ENCODE results near the gene MTERF1. TPM values are rescaled to one million over a fixed set of nuclear protein-coding genes. Genes with fewer than 3 reads are reported as not detected.

MTERF1 gene
- total and polyA plus RNA-seq, 2 of the 13 experiments (the other 11 are each of a cell fraction or from before 2014, with no cell fraction given), result 5.5 to 19.3 TPM

GRCh38 chr7:91880016-91880412 is 488 bp downstream of the MTERF1 start:
- H3K27me3 ChIP-seq (ENCODE audit: control insufficient read depth in 1 of 2, insufficient read depth in 2 of 2, low read length in 2 of 2), result peaks cover 0 to 5% of the 10 kb centered on the region in 2 experiments; a peak in 1 of 5 replicates
- peak overlapping the region; percentile 72 for H3K27ac ChIP-seq (ENCODE audit: extremely low read length, insufficient read depth, low read length)
- in situ Hi-C loops (cut with HindIII; ENCODE audit: extremely low pct_ligation_motif_present, low pct_unique_long_range_greater_than_20kb) (no loop called here), intact Hi-C loops (cut with micrococcal nuclease; ENCODE audit: unreplicated experiment) (loop anchor here (2.0 to 10.0 kb wide), 7 partner anchors 49 to 795 kb away; partner anchors contain the start of genes AKAP9 and CYP51A1)
- peak overlapping the region; percentile 82 to 89 (median 83) for H3K4me3 ChIP-seq (replicated peaks in 1 of 3; ENCODE audit: insufficient read depth in 1 of 3, low read depth in 2 of 3, low read length in 3 of 3)
- CTCF ChIA-PET (ENCODE audit: low intra/inter-chr PET ratio, low total read pairs), result interaction anchor here (1.2 to 1.8 kb wide), 3 partner anchors 50 to 791 kb away, joined by 4 to 12 read pairs (median 5); no protein-coding TSS in a partner anchor
- TF ChIP-seq ZNF337 (CRISPR knock-in tag; IDR thresholded peaks at IDR 0.05; ENCODE audit: borderline replicate concordance, low read depth) (0 out of 2 replicates have a peak, but pooled peaks have one; percentile 13), BORCS8-MEF2B (CRISPR knock-in tag; IDR thresholded peaks at IDR 0.05) (no peak), ARNTL (CRISPR knock-in tag; IDR thresholded peaks at IDR 0.05) (0 out of 2 replicates have a peak, but pooled peaks have one; percentile 10), ZNF224 (CRISPR knock-in tag; IDR thresholded peaks at IDR 0.05) (0 out of 2 replicates have a peak, but pooled peaks have one; percentile 17), CHD2 (IDR thresholded peaks at IDR 0.05; ENCODE audit: low read depth, low read length) (peak; percentile 68; the same call in 1 of the 2 replicates), ETS1 (CRISPR knock-in tag; IDR thresholded peaks at IDR 0.05) (no peak), ZNF639 (CRISPR knock-in tag; conservative IDR thresholded peaks at IDR 0.05) (no peak), RARG (CRISPR knock-in tag; IDR thresholded peaks at IDR 0.05; ENCODE audit: low read depth) (no peak)
- FAIRE-seq, result no peak
- H2AFZ ChIP-seq (ENCODE audit: low read length), result peak overlapping the region; percentile 83
- H4K20me1 ChIP-seq (ENCODE audit: insufficient read depth, low read length), result no peaks in the 10 kb centered on the region
- H3K4me1 ChIP-seq (ENCODE audit: insufficient read depth, low read length), result peaks cover 23% of the 10 kb centered on the region
- POLR2A ChIA-PET, result interaction anchor here (1.0 to 2.0 kb wide), 4 partner anchors 12 to 162 kb away, joined by 5 to 13 read pairs (median 6); partner anchors contain the start of gene AKAP9
- peaks cover 28% of the 10 kb centered on the region for H3K79me2 ChIP-seq (ENCODE audit: insufficient read depth, low read length)
- BruUV-seq (replicated peaks), result TSS peak; percentile 85
- DNase-seq (ENCODE audit: low spot score), result peak; percentile 9
- H3K9me3 ChIP-seq (ENCODE audit: low read length), result no peaks in the 10 kb centered on the region
- H3K4me2 ChIP-seq (ENCODE audit: low read depth, low read length), result peak overlapping the region; percentile 78
- ATAC-seq, result peak; percentile 19
- no peaks in the 10 kb centered on the region; a peak in 3 of 5 replicates for H3K36me3 ChIP-seq (replicated peaks in 1 of 2; ENCODE audit: control insufficient read depth in 1 of 2, insufficient read depth in 2 of 2, low read length in 2 of 2)
- peak overlapping the region; percentile 84 for H3K9ac ChIP-seq (ENCODE audit: insufficient read depth, low read depth, low read length)
- WGBS (ENCODE audit: low lambda C conversion rate), result 1% methylated on average over 9 of the region's 9 CpGs
